Epithelial cell of esophagus (primary cell): ENCODE measurements around the gene ELAVL3.
"Not testable (repeated sequence)": the region's sequence is repeated elsewhere in the genome, so short reads cannot be mapped to it uniquely, and the experiment has no call there.

Experiments
- DNase-seq: peaks from one replicate; pipeline ENCODE4 v3.0.0; 2010; ENCODE audit warnings: low read depth
- H3K4me3 ChIP-seq: 2 replicates; pipeline ENCODE4 v1.5.1; 2011; ENCODE audit warnings: mild to moderate bottlenecking, low read length, control low read depth
- CTCF ChIP-seq: IDR thresholded peaks from 2 replicates; pipeline ENCODE4 v1.5.1; 2011; ENCODE audit warnings: low read depth, mild to moderate bottlenecking, low read length, control low read depth, inconsistent platforms; ENCODE audit not compliant: insufficient read depth; ENCODE audit errors: missing control alignments

The ELAVL3 gene

DNA sequence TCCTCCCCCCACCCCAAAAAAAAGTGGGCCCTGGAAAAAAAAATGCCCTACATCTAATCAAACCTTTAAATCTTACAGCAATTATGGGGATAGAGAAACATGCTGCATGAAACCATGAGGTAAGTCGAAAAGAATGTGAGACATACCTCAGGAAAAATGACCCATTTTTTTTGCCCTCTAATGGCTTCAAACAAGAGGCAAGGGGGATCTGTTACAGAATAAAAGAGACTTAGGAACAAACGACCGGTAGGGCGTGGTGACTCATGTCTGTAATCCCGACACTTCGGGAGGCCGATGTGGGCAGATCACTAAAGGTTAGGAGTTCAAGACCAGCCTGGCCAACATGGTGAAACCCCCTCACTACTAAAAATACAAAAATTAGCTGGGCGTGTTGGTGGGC is 70.2 kb downstream of the ELAVL3 start:
- peak; percentile 25 for DNase-seq
- no peak for TF ChIP-seq CTCF
- no peak overlapping the region for H3K4me3 ChIP-seq

- TF ChIP-seq CTCF = no peak
- DNase-seq = no peak
- H3K4me3 ChIP-seq = no peak overlapping the region
These were observed 72.3 kb downstream of the ELAVL3 start for GRCh38 chr19:11408591-11408990.

DNA sequence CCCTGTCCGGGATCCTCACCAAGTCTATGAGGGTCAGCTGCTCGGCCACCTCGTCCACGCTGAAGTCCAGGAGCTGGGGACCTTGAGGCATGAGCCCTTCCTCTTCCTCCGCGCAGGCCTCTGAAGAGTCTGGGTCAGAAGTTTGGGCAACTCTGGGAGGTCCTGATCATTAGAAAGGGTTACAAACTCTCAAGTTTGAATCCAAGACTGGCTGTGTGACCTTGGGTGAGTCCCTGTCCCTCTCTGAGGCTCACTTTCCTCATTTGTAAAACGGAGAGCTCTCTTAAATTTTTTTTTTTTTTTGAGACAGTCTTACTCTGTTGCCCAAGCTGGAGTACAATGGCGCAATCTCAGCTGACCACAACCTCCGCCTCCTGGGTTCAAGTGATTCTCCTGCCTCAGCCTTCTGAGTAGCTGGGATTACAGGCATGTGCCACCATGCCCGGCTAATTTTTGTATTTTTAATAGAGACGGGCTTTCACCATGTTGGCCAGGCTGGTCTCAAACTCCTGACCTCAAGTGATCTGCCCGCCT is 74.1 kb downstream of the ELAVL3 start:
- not testable (repeated sequence) for H3K4me3 ChIP-seq, DNase-seq

- peak; percentile 24 for TF ChIP-seq CTCF
- H3K4me3 ChIP-seq = no peak overlapping the region
- DNase-seq = no peak
These were observed 74.8 kb downstream of the ELAVL3 start for GRCh38 chr19:11405846-11406643.

GRCh38 chr19:11404588-11405222 is 76.1 kb downstream of the ELAVL3 start:
- DNase-seq = no peak
- H3K4me3 ChIP-seq = no peak overlapping the region
- TF ChIP-seq CTCF = no peak

GRCh38 chr19:11401808-11402543 is 78.9 kb downstream of the ELAVL3 start:
- no peak for TF ChIP-seq CTCF
- DNase-seq = no peak
- H3K4me3 ChIP-seq = no peak overlapping the region
